SIG-M5 treated with dmso at 0.1 percent for 504 hours (cell line): ENCODE measurements around the gene TEKT2.
A peak's percentile ranks its signal among the peaks of the same experiment; 100 is the strongest.

Source experiments
- DNase-seq: peaks from one replicate; lab custom pipeline; 2025; ENCODE audit not compliant: unreplicated experiment; lab: John Stamatoyannopoulos, UW

The TEKT2 gene

GRCh38 chr1:36128126-36128904, 44.4 kb downstream of the TEKT2 start:
- no peak for DNase-seq

DNA sequence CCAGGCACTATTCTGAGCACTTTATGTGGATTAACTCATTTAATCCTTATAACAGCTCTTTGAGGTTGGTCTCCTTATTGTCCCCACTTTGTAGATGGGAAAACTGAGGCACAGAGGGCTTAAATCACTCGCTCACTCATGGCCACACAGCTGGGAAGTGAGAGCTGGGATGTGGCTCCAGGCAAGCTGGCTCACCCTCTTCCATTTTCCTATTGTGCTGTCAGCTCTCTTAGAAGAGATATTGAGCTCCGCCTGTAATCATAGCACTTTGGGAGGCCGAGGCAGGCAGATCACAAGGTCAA, 45.0 kb downstream of the TEKT2 start:
- DNase-seq: no peak

GRCh38 chr1:36132029-36132428, 48.1 kb downstream of the TEKT2 start:
- no peak for DNase-seq

DNA sequence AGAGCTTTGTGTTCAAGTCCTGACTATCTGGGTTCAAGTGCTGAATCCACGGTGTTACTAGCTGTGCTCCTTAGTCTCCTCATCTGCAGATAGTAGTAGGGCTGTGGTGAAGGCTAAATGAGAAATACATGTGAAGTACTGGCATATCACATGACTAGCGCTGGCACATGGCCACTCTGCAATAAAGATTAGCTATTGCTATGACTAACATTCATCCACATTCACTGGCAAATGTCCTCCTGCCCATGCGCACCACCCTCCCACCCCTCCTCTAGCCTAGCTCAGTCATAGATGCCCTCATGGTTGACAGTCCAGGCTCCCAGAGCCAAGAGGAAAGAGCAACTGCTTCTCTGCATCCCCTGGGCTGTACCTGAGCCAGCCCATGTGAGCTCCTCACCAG, 49.6 kb downstream of the TEKT2 start:
- DNase-seq: no peak

DNA sequence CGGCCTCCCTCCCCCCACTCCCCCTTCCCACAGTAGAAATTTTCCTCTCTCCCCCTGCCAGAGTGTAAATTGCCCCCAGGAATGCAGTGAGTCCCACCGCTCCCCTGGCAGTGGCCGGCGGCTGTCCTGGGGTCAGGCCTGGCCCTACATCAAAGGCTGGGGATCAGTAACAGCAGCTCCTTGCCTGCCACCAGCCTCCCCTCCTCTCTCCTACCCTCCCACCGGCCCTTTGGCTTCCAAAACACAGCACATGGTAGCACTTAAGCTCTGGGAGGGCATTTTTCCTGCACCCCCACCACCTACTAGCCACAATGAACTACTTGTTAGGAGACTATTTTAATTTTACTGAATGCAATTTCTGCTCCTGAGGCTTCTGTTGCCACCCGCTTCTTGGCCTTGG, 50.1 kb downstream of the TEKT2 start:
- DNase-seq: no peak

DNA sequence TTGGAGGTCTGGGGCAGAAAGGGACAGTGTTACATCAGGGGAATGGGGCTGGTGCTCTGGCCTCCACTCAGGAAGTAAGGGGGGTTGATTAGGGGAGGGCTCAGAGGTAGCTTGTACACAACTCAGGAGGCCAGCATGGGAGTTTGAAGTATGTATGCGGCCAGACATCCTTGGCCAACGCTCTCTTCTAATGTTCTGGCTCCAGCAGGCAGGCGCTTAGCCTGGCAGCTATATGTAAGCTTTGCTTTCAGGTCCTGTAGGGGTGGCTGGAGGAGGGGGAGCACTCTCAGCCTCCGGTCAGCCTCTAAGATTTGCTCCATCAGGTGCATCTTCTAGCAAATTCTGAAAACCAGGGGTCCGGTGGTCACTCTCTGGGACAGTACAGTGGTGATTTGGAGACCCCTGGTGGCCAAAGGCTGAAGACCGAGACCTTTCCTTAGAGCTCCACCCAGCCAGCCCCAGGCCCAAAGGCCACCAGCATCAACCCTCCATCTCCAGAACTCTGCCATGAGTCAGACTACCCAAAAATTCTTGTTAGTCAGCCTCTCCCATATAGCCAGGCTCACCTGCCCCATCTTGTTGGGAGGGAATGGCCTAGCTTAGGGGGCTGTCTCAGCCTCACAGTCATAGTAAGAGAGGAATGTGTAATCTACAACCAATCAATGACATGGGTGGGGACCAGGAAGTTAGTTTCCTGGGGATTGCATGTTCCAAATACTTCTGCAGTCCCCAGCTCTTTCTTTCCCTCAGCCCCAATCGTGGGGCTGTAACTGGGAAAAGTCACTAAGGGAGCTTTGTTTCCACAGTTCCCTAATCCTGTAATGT, 50.8 kb downstream of the TEKT2 start:
- peak; percentile 29 for DNase-seq

DNA sequence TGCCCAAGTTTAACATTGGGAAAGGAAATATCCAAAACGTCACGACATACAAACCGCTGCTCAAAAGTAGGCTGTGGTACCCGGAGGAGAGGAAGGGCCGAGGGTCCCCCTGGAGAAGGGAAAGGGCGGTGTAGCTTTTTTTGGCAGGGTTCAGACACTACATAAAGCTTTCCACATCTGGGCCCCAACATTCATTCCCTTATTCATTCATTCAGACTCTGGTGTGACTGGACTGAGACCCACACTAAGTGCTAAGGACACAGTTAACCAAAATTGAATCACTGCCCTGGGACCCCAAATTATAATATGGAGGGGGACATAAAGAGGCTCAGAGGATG, 51.4 kb downstream of the TEKT2 start:
- DNase-seq: no peak

DNA sequence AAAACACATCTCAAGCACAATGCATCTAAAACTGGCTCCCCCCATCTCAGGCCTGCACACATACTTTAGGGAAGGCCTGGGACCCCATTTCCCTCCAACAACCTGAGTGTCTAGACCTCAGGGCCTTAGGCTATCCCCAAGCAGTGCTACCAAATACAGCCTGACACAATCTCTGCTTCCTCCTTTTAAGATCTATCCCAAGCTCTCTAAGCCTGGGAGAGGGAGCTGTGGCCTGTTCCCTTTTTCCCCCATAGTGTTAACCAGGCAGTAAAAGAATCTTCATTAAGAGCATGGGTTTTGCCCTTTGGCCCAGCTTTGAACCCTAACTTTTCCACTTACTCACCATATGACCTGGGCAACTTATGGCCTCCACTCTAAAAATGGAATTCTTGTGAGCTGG, 51.9 kb downstream of the TEKT2 start:
- no peak for DNase-seq

DNA sequence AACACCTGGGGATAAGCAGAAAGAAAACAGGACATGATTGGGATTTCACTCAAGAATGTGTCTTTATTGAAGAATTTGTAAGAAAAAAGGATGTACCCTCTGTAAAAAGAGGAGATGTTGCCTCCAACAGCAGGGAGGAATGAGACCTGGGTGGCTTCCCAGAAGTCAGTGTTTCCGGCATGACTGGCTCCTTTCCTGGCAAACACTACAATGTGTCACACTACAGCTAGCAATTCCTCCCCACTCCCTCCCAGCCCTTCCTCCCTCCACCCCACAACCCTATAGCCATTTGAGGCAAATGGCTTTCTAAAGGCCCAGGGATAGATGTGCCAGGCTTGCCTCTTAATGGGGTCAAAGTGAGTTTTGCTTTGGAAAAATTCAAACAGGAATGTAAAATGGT, 52.6 kb downstream of the TEKT2 start:
- DNase-seq: no peak

GRCh38 chr1:36137226-36137625, 53.3 kb downstream of the TEKT2 start:
- DNase-seq: no peak

DNA sequence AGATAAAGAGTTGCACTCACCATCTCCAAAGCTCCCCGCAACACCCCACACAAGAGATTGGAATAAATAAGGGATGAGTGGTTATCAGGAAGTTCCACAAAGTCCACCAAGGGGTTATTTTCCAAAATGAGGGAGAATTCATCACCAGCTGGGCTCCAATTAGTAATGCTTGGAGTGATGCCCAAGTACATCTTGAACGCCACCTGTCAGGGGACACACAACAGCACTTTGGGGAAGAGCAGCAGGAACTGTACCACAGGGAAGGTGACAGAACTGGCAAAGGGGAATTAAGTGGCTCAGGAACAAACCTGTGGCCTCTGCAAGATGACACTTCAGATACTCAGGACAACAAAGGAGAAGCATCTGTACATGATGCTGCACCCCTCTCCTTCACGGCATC, 53.9 kb downstream of the TEKT2 start:
- DNase-seq: no peak
